WI38 (cell line): ENCODE data around the gene LANCL2.

ENCODE experiments used
- H3K4me3 ChIP-seq: 2 replicates; pipeline ENCODE4 v1.5.1; 2011; ENCODE audit warnings: low read depth, mild to moderate bottlenecking, control low read depth, low read length
- TF ChIP-seq, protein P1 (sequence below): IDR thresholded peaks from 2 replicates; pipeline ENCODE4 v1.5.1; 2012; ENCODE audit warnings: low read depth, mild to moderate bottlenecking, control low read depth, low read length

The LANCL2 gene

DNA sequence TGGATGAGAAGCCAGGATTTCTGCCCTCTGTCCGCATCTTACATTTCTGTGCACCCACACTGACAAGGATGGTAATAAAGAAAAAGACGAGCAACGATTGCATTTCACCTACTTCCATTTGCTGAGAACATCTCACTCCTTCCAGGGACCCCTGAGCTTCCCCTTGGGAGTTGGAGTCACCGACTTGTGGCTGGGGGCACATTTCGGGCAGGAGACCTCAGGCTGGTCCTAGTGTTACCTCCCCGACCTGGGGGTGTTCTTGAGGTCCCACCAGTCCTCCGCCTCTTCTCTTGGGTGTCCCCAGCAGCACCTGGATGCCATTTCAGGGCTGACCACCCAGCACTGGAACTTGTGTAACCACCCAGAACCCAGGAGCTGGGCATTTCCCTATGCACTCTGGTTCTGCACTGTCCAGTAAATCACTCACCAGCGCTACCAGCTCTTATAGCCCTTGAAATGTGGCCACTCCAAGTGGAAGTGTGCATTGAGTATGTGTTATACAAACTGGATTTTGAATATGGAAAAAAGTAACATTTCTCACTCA lies 84.9 kb downstream of the LANCL2 start:
- TF ChIP-seq, protein P1, sequence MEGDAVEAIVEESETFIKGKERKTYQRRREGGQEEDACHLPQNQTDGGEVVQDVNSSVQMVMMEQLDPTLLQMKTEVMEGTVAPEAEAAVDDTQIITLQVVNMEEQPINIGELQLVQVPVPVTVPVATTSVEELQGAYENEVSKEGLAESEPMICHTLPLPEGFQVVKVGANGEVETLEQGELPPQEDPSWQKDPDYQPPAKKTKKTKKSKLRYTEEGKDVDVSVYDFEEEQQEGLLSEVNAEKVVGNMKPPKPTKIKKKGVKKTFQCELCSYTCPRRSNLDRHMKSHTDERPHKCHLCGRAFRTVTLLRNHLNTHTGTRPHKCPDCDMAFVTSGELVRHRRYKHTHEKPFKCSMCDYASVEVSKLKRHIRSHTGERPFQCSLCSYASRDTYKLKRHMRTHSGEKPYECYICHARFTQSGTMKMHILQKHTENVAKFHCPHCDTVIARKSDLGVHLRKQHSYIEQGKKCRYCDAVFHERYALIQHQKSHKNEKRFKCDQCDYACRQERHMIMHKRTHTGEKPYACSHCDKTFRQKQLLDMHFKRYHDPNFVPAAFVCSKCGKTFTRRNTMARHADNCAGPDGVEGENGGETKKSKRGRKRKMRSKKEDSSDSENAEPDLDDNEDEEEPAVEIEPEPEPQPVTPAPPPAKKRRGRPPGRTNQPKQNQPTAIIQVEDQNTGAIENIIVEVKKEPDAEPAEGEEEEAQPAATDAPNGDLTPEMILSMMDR: no peak
- H3K4me3 ChIP-seq: no peak overlapping the region

DNA sequence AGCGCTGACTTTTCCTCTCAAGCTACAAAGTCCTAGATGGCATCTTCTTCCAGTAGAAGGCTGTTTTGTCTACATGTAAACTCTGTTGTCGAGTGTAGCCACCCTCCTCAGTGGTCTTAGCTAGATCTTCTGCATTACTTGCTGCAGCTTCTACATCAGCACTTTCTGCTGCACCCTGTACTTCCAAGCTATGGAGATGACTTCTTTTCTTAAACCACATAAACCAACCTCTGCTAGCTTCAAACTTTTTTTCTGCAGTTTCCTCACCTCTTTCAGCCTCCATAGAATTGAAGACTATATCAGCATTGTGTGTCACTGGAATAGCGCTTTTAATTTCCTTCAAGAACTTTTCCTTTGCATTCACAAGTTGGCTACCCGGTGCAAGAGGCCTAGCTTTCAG lies 87.8 kb downstream of the LANCL2 start:
- TF ChIP-seq, protein P1: no peak
- no peak overlapping the region for H3K4me3 ChIP-seq

DNA sequence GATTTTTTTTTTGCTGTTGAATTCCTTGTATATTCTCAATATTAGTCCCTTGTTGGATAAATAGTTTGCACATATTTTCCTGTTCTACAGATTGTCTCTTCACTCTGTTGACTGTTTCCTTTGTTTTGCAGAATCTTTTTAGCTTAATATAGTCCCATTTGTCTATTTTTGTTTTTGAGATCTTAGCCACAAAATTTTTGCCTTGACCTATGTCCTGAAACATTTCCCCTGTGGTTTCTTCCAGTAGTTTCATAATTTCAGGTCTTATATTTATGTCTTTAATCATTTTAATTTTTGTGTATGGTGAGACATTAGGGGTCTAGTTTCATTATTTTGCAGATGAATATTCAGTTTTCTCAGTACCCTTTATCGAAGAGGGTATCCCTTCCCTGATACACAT lies 92.7 kb downstream of the LANCL2 start:
- no peak overlapping the region for H3K4me3 ChIP-seq
- TF ChIP-seq, protein P1: no peak

DNA sequence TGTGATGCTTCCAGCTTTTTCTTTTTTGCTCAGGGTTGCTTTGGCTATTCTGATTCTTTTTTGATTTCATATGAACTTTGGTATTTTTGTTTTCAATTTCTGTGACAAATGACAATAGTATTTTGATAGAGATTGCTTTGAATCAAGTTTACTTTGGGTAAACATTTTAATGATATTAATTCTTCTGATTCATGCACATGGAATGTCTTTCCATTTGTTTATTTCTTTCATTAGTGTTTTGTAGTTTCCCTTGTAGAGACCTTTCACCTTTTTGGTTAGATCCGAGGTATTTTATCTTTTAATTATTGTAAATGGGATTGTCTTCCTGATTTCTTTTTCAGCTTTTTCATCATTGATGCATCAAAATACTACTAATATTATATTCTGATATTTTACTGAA lies 93.2 kb downstream of the LANCL2 start:
- no peak overlapping the region for H3K4me3 ChIP-seq
- TF ChIP-seq, protein P1: no peak

DNA sequence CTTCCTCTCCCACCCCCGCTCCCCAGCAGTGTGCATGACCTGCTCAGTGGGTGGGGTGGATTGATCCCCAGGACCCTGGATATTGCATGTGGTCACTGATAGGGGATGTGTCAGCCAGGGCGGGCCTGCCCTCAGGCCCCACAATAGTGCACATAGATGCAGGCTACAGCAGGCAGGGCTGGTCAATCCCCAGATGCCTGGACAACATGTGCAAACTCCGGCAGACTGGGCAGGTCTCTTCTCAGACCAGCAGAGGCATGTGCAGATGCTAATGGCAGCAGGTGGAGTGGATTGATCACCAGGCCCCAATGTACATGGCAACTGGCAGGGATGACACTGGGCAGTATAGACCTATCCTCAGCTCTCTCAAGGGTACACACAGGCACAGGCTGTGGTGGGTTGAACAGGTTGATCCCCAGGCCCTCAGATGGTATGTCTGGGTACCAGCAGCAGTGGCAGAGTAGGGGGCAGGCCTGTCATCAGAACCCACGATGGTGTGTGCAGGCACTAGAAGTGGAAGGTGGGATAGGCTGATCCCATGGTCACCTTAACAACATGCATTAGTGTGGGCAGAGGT lies 98.6 kb downstream of the LANCL2 start:
- TF ChIP-seq, protein P1: no peak
- H3K4me3 ChIP-seq: no peak overlapping the region

DNA sequence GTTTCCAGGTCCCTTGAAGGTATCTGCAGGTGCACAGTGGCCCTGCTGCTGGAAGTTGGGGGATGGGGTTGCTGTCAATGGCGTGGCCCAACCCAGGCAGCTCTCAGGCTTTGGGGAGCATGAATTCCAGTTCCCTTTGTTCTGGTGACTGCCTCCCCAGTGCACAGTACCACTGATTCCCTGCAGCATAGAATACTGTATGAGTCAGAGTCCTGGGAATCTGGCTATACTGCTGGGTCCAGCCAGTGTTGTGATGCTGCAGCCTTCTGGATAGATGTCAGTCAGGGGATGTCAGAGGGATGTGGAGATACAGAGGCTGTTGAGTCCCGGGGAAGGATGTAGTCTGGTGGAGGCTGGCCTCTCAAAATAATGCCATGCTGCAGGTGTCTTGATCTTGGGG lies 99.3 kb downstream of the LANCL2 start:
- H3K4me3 ChIP-seq: no peak overlapping the region
- TF ChIP-seq, protein P1: no peak

DNA sequence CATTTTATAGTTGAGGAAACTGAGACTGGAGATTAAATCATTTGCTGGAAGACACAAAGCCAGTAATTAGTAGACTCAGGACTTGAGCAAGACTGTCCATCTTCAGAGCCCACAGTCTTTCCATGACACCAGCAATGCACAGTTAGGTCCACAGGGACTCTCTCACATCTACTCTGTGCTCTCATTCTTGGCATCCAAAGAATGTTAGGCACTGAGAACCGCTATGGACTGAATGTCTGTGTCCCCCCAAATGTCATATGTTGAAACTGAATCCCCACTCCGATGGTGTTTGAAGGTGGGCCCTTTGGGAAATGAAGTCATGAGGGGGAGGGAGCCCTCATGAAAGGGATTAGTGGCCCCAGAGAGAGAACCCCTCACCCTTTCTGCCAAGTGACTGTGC lies 100.6 kb downstream of the LANCL2 start:
- TF ChIP-seq, protein P1: no peak
- H3K4me3 ChIP-seq: no peak overlapping the region
